Activated naive CD4-positive, alpha-beta T cell treated with anti-CD3 and anti-CD28 coated beads, Interleukin-2, amount 10 ng/mL, durations not matched to agents 7 days and 5 days (primary cell): ENCODE measurements around the gene NLRP14.

Source experiments
- CTCF ChIA-PET: fragments of 350-600 bp; sonication (Branson Sonifier 250); formaldehyde crosslinking; loops from one replicate; lab custom pipeline; 2021; ENCODE audit warnings: antibody characterized with exemption; lab: Charles Lee
- DNase-seq: peaks from one replicate; pipeline ENCODE4 v3.0.0-alpha.2; 2020
- H3K27ac Mint-ChIP-seq: one replicate; pipeline ENCODE4 v1.8.0; 2021; ENCODE audit warnings: mild to moderate bottlenecking, moderate library complexity, mixed read lengths
- H3K27me3 Mint-ChIP-seq: one replicate; pipeline ENCODE4 v1.8.0; 2021; ENCODE audit warnings: mild to moderate bottlenecking, mixed read lengths
- H3K36me3 Mint-ChIP-seq: one replicate; pipeline ENCODE4 v1.8.0; 2021; ENCODE audit warnings: mixed read lengths
- H3K4me1 Mint-ChIP-seq: one replicate; pipeline ENCODE4 v1.8.0; 2021; ENCODE audit warnings: mixed read lengths
- H3K4me3 Mint-ChIP-seq: one replicate; pipeline ENCODE4 v1.8.0; 2021; ENCODE audit warnings: mild to moderate bottlenecking, moderate library complexity, mixed read lengths
- H3K9me3 Mint-ChIP-seq: one replicate; pipeline ENCODE4 v1.8.0; 2021; ENCODE audit warnings: mixed read lengths

Gene NLRP14

DNA sequence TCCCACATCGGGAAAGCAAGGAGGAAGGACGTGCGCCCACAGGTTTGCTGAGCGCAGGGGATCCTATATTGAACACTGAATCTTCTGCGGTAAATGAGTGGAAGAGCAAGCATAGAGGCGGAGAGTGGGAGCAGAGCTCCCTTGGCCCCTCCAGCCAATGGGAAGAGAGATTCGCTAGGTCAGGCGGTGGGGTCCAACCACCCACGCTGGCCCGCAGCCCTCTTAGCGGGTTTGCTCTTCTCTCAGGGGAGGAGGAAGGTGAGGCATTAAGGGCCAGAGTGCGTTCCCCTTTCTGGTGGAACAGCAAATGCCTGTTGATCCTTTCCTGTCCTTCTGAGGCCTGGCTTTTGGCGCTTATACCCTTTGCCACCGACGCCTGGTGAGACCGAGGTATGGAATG lies 10.6 kb downstream of the NLRP14 start:
- Mint-ChIP-seq H3K4me3 (no peak overlapping the region), H3K36me3 (no peaks in the 10 kb centered on the region), H3K9me3 (no peaks in the 10 kb centered on the region), H3K27ac (no peak overlapping the region), H3K4me1 (no peaks in the 10 kb centered on the region), H3K27me3 (no peaks in the 10 kb centered on the region)
- CTCF ChIA-PET: no interaction called here
- no peak for DNase-seq

DNA sequence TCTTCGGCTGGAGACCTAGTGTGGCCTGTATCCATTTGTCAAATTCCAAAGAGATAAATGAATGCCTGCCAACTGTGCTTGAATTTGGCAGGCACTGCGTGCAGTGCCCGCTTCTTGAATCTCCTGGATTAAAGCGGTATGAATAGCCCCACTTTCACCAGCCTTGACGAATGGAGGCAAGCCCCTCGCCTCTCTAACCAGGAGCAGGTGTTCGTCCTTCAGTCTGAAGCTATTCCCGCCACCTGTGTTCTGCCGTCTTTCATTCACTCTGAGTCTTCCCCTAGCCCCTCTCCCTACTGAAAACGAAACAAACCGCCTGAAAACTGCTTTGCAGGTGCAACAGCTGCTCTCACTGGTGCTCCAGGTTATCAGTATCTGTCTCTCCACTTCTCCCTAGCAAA lies 11.2 kb downstream of the NLRP14 start:
- H3K9me3 Mint-ChIP-seq: no peaks in the 10 kb centered on the region
- no peak for DNase-seq

DNA sequence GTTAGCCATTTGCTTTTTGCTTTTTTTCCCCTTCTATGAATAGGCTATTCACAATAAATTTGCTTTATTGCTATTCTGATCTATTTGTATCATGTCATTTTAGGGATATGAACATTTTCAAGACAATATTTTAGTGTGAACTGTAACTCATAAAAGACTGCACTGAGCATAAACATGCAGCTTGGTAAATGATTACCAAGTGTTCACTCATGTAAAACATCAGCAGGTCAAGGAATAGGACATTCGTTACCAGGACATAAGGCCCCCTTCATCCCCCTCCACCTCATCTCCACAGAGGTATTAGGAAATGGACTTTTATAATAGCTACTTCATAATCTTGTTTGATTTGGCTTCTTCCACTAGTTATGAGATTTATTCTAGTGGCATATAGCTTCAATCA lies 12.4 kb downstream of the NLRP14 start:
- no peaks in the 10 kb centered on the region for H3K4me1 Mint-ChIP-seq
- H3K4me3 Mint-ChIP-seq: no peak overlapping the region
- no peak overlapping the region for H3K27ac Mint-ChIP-seq
- H3K9me3 Mint-ChIP-seq: no peaks in the 10 kb centered on the region
- CTCF ChIA-PET: no interaction called here
- H3K27me3 Mint-ChIP-seq: no peaks in the 10 kb centered on the region
- H3K36me3 Mint-ChIP-seq: no peaks in the 10 kb centered on the region
- DNase-seq: no peak

More for the DNA sequence above, 11.2 kb downstream of the NLRP14 start:
- H3K4me1 Mint-ChIP-seq: no peaks in the 10 kb centered on the region
- no peaks in the 10 kb centered on the region for H3K36me3 Mint-ChIP-seq
- H3K27ac Mint-ChIP-seq: no peak overlapping the region
- CTCF ChIA-PET: no interaction called here
- H3K4me3 Mint-ChIP-seq: no peak overlapping the region
- no peaks in the 10 kb centered on the region for H3K27me3 Mint-ChIP-seq

DNA sequence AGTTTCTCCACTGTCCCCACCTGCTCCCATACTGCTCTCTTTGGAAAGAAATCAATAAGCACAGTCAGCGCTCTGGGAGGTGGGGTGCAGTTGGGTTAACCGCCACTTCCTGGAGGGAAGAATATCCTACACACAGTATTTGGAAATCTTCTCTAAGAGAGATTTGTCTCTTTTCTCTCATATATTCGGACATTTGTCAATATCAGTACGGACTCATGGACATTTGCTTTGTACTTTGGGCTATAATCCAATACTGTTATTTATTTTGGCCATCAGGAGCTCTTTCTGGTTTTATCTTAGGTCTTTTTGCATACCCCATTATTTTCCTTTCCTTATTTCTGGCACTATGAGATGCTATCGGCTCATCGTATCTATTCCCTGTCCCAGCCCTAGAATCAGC lies 13.7 kb downstream of the NLRP14 start:
- Mint-ChIP-seq H3K27me3 (no peaks in the 10 kb centered on the region), H3K27ac (no peak overlapping the region), H3K4me1 (no peaks in the 10 kb centered on the region), H3K4me3 (no peak overlapping the region), H3K36me3 (no peaks in the 10 kb centered on the region), H3K9me3 (no peaks in the 10 kb centered on the region)
- CTCF ChIA-PET: no interaction called here
- no peak for DNase-seq

- Mint-ChIP-seq H3K4me3 (no peak overlapping the region), H3K9me3 (no peaks in the 10 kb centered on the region), H3K4me1 (no peaks in the 10 kb centered on the region), H3K36me3 (no peaks in the 10 kb centered on the region), H3K27me3 (no peaks in the 10 kb centered on the region), H3K27ac (no peak overlapping the region)
- CTCF ChIA-PET: interaction anchor here (0.7 kb wide), 1 partner anchor 910 kb away, joined by 3 read pairs; no protein-coding TSS in a partner anchor
- DNase-seq: no peak
These were observed 26.3 kb downstream of the NLRP14 start for GRCh38 chr11:7046474-7047175.

GRCh38 chr11:7050191-7050590 lies 29.9 kb downstream of the NLRP14 start:
- Mint-ChIP-seq H3K36me3 (no peaks in the 10 kb centered on the region), H3K4me1 (no peaks in the 10 kb centered on the region), H3K4me3 (no peak overlapping the region), H3K9me3 (no peaks in the 10 kb centered on the region), H3K27me3 (no peaks in the 10 kb centered on the region), H3K27ac (no peak overlapping the region)
- no peak for DNase-seq
- CTCF ChIA-PET: no interaction called here

- no peak overlapping the region for H3K27ac Mint-ChIP-seq
- H3K36me3 Mint-ChIP-seq: no peaks in the 10 kb centered on the region
- H3K4me1 Mint-ChIP-seq: no peaks in the 10 kb centered on the region
- H3K27me3 Mint-ChIP-seq: no peaks in the 10 kb centered on the region
- no peak for DNase-seq
- CTCF ChIA-PET: no interaction called here
- no peak overlapping the region for H3K4me3 Mint-ChIP-seq
- H3K9me3 Mint-ChIP-seq: no peaks in the 10 kb centered on the region
These were observed 36.7 kb downstream of the NLRP14 start for GRCh38 chr11:7056828-7057513.

DNA sequence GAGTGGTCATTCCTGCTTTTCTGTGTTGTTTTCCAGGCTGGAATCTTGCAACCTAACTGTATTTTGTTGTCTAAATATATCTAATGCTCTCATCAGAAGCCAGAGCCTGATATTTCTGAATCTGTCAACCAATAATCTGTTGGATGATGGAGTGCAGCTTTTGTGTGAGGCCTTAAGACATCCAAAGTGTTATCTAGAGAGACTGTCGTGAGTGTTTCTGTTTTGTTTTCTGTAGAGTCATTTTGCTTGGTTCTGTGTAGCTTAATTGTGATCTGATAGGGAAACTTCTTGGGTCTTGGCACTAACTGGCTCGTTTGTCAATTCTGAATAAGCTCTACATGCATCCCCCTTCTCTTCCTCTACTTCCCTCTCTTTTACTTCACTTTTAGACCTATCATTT lies 37.4 kb downstream of the NLRP14 start:
- H3K27ac Mint-ChIP-seq: no peak overlapping the region
- no peaks in the 10 kb centered on the region for H3K9me3 Mint-ChIP-seq
- CTCF ChIA-PET: no interaction called here
- no peaks in the 10 kb centered on the region for H3K27me3 Mint-ChIP-seq
- H3K4me1 Mint-ChIP-seq: no peaks in the 10 kb centered on the region
- no peak overlapping the region for H3K4me3 Mint-ChIP-seq
- DNase-seq: no peak
- H3K36me3 Mint-ChIP-seq: no peaks in the 10 kb centered on the region

GRCh38 chr11:7060868-7061267 lies 40.6 kb downstream of the NLRP14 start:
- Mint-ChIP-seq H3K27me3 (no peaks in the 10 kb centered on the region), H3K4me1 (no peaks in the 10 kb centered on the region), H3K36me3 (no peaks in the 10 kb centered on the region), H3K9me3 (no peaks in the 10 kb centered on the region), H3K27ac (no peak overlapping the region), H3K4me3 (no peak overlapping the region)
- DNase-seq: no peak
- CTCF ChIA-PET: no interaction called here

- no peaks in the 10 kb centered on the region for H3K27me3 Mint-ChIP-seq
- no peaks in the 10 kb centered on the region for H3K4me1 Mint-ChIP-seq
- H3K27ac Mint-ChIP-seq: no peak overlapping the region
- DNase-seq: no peak
- no peak overlapping the region for H3K4me3 Mint-ChIP-seq
- CTCF ChIA-PET: no interaction called here
- no peaks in the 10 kb centered on the region for H3K9me3 Mint-ChIP-seq
- no peaks in the 10 kb centered on the region for H3K36me3 Mint-ChIP-seq
These were observed 42.3 kb downstream of the NLRP14 start for GRCh38 chr11:7062534-7062933.

DNA sequence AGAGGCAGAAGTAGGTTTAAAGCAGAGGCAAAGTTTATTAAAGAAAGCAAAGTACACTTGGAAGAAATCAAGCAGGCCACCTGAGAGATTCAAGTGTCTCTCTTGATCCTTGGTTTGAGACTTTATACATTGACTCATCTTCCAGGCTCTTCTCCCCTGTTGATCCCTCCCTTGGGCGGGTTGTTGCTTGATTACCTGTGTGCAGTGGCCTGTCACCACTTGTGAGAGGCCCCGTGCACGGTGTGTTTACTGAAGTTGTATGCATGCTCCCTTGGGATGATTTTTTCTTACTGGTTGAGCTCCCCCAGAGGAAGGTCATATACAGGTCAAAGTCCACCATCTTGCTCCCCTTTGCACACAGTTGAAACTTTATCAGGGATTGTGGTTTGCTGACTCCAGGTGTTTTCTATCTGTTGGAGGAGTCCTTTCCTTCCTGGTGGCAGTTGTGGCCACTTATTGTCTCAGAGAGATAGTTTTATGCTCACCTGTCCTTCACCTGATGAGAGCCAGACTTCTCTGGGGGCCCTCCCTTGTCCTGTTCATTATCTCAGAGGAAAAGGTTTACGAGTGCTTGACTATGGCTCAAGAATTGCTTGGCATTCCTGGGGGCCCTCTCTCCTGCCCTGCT lies 52.2 kb downstream of the NLRP14 start:
- no peaks in the 10 kb centered on the region for H3K4me1 Mint-ChIP-seq
- H3K9me3 Mint-ChIP-seq: no peaks in the 10 kb centered on the region
- no peak for DNase-seq
- no peak overlapping the region for H3K27ac Mint-ChIP-seq
- CTCF ChIA-PET: no interaction called here
- H3K36me3 Mint-ChIP-seq: no peaks in the 10 kb centered on the region
- no peak overlapping the region for H3K4me3 Mint-ChIP-seq
- no peaks in the 10 kb centered on the region for H3K27me3 Mint-ChIP-seq

DNA sequence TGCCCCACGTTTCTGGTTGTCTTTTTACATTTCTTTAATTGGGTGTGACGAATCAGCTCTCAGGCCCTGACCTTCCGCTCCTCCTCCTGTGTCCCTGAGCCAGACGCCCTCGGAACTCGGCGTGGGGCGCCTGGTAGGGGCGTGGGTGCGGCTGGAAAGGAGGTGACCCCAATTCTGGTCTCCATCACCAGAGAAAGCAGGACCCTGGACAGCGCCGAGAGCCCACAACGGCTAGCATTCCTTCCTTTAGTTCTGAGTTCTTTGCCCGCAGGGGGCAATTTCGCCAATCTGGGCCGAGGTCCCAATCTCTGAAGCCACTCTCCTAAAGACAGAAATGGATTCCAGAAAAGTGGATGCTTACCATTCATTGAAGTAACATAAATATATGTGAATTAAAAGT lies 56.8 kb downstream of the NLRP14 start:
- Mint-ChIP-seq H3K4me3 (no peak overlapping the region), H3K4me1 (no peaks in the 10 kb centered on the region), H3K27me3 (no peaks in the 10 kb centered on the region), H3K9me3 (no peaks in the 10 kb centered on the region), H3K27ac (no peak overlapping the region), H3K36me3 (no peaks in the 10 kb centered on the region)
- CTCF ChIA-PET: no interaction called here
- DNase-seq: no peak

DNA sequence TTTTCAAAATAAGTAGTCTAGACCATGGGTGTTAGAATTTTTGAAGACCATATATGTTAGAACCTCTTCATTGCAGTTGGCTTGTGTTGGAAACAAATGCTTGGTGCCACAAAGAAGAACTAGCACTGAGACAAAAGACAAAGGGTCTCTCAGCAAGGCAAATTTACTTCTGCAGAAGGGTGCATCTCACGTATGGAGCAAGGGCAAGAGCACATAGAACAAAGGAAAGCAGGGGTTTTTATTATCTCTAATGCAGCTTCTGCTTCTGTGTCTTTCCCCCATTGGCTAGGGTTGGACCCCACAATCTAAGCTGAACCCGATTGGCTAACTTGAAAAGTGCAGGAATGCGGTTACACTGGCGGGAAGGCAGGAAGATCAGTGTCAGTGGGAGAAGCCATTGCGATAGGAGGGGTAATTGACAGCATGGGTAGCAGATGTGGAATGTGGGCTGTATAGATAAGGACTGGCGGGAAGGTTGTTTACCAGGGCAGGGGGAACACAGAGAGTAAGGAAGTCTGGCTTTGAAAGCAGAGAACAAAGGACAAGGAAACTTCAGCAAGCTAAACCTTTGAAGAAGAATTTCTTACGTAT lies 59.4 kb downstream of the NLRP14 start:
- no peak for DNase-seq
- Mint-ChIP-seq H3K4me1 (no peaks in the 10 kb centered on the region), H3K4me3 (no peak overlapping the region), H3K27me3 (no peaks in the 10 kb centered on the region), H3K36me3 (no peaks in the 10 kb centered on the region), H3K27ac (no peak overlapping the region), H3K9me3 (no peaks in the 10 kb centered on the region)
- CTCF ChIA-PET: no interaction called here

GRCh38 chr11:7080900-7081299 lies 60.6 kb downstream of the NLRP14 start:
- Mint-ChIP-seq H3K4me3 (no peak overlapping the region), H3K4me1 (no peaks in the 10 kb centered on the region), H3K27ac (no peak overlapping the region), H3K27me3 (no peaks in the 10 kb centered on the region), H3K9me3 (no peaks in the 10 kb centered on the region), H3K36me3 (no peaks in the 10 kb centered on the region)
- CTCF ChIA-PET: no interaction called here
- DNase-seq: no peak

- no peak overlapping the region for H3K4me3 Mint-ChIP-seq
- H3K27me3 Mint-ChIP-seq: no peaks in the 10 kb centered on the region
- no peak for DNase-seq
- no peaks in the 10 kb centered on the region for H3K36me3 Mint-ChIP-seq
- H3K9me3 Mint-ChIP-seq: no peaks in the 10 kb centered on the region
- no peaks in the 10 kb centered on the region for H3K4me1 Mint-ChIP-seq
- no peak overlapping the region for H3K27ac Mint-ChIP-seq
- CTCF ChIA-PET: no interaction called here
These were observed 61.2 kb downstream of the NLRP14 start for GRCh38 chr11:7081441-7081840.
